ENCODE results near the gene DLGAP4. TPM values are rescaled to one million over a fixed set of nuclear protein-coding genes. Genes with fewer than 3 reads are reported as not detected.
A peak's percentile ranks its signal among the peaks of the same experiment; 100 is the strongest.

Gene DLGAP4
- total and polyA plus RNA-seq, 10 donors, result 12.0 to 60.9 (median 45.9) TPM

DNA sequence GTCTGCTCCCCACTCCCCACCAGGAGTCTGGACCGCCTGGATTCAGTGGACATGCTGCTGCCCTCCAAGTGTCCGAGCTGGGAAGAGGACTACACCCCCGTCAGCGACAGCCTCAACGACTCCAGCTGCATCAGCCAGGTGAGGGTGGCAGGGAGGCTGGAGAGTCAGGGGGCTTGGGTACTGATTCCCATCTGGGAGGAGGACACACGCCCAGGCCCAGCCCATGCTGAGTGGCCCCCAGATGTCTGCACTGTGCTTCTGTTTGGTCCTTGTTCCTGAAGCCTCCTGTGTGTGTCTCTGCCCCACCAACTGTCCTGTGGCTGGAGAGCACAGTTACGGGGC, 133.6 kb downstream of the DLGAP4 start:
- H3K36me3 ChIP-seq, result no peaks in the 10 kb centered on the region
- peaks cover 4 to 18% (median 12%) of the 10 kb centered on the region in 6 donors for H3K4me1 ChIP-seq
- intact Hi-C loops (cut with DNase I; ENCODE audit: low total_unique reads), result loop anchor here (2.0 to 5.0 kb wide), 2 partner anchors 222 to 237 kb away; no protein-coding TSS in a partner anchor
- no peak overlapping the region for H3K27ac ChIP-seq
- peaks cover 0 to 15% (median 0%) of the 10 kb centered on the region in 7 donors for H3K27me3 ChIP-seq (replicated peaks in 1 of 7)
- TF ChIP-seq POLR2AphosphoS5 (IDR thresholded peaks at IDR 0.05), result no peak
- TF ChIP-seq, protein P1, sequence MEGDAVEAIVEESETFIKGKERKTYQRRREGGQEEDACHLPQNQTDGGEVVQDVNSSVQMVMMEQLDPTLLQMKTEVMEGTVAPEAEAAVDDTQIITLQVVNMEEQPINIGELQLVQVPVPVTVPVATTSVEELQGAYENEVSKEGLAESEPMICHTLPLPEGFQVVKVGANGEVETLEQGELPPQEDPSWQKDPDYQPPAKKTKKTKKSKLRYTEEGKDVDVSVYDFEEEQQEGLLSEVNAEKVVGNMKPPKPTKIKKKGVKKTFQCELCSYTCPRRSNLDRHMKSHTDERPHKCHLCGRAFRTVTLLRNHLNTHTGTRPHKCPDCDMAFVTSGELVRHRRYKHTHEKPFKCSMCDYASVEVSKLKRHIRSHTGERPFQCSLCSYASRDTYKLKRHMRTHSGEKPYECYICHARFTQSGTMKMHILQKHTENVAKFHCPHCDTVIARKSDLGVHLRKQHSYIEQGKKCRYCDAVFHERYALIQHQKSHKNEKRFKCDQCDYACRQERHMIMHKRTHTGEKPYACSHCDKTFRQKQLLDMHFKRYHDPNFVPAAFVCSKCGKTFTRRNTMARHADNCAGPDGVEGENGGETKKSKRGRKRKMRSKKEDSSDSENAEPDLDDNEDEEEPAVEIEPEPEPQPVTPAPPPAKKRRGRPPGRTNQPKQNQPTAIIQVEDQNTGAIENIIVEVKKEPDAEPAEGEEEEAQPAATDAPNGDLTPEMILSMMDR (IDR thresholded peaks at IDR 0.05 in 8 of 11, conservative IDR thresholded peaks at IDR 0.05 in 3 of 11), result peak in 6 of 11 experiments; percentile 7 to 62 (median 30)
- H3K9me3 ChIP-seq, result no peaks in the 10 kb centered on the region
- no peak overlapping the region for H3K4me3 ChIP-seq
- 31 to 50% (median 48%) methylated on average over 6 to 7 of the region's 7 CpGs for WGBS, 5 donors
- no peak for DNase-seq

DNA sequence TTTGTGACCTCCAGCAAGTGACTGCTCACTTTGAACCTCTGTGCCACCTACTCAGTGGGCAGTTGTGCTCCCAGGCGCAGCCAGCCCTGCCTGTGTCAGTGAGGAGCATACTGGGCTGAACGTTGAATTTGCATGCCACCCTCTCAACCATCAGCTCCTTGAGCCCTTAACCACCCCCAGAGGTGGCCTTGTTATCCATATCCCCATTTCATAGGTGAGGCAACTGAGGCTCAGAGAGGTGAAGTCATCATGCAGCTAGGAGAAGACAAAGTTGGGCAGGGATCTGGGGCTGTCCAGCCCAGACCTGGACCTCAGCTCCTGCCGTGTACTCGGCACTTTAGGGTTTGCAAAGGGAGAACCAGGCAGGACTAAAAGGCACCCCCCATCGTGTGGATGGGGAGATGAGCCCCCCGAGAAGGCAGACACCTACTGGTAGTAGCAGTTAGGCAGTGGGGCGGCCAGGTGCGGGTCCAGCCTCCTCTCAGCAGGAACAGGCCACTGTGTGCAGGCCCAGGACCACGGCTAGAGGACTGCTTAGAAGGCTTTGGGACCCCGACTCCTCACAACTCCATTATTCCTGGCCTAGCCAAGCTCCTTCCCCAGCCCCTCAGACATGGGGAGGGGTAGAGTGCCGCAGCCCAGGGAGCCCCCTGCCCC, 134.4 kb downstream of the DLGAP4 start:
- TF ChIP-seq, protein P1 (IDR thresholded peaks at IDR 0.05 in 8 of 11, conservative IDR thresholded peaks at IDR 0.05 in 3 of 11), result no peak
- TF ChIP-seq POLR2AphosphoS5 (IDR thresholded peaks at IDR 0.05) (no peak), POLR2A (IDR thresholded peaks at IDR 0.05) (no peak)
- DNase-seq, result no peak
- 79 to 86% (median 81%) methylated on average over 8 to 11 of the region's 11 CpGs for WGBS, 5 donors
- no peak overlapping the region for H3K4me3 ChIP-seq
- no peaks in the 10 kb centered on the region for H3K36me3 ChIP-seq
- peaks cover 4 to 18% (median 12%) of the 10 kb centered on the region in 6 donors for H3K4me1 ChIP-seq
- H3K9me3 ChIP-seq, result no peaks in the 10 kb centered on the region
- peaks cover 0 to 15% (median 0%) of the 10 kb centered on the region in 7 donors for H3K27me3 ChIP-seq (replicated peaks in 1 of 7)
- intact Hi-C loops (cut with DNase I; ENCODE audit: low total_unique reads), result no loop called here
- no peak overlapping the region for H3K27ac ChIP-seq

DNA sequence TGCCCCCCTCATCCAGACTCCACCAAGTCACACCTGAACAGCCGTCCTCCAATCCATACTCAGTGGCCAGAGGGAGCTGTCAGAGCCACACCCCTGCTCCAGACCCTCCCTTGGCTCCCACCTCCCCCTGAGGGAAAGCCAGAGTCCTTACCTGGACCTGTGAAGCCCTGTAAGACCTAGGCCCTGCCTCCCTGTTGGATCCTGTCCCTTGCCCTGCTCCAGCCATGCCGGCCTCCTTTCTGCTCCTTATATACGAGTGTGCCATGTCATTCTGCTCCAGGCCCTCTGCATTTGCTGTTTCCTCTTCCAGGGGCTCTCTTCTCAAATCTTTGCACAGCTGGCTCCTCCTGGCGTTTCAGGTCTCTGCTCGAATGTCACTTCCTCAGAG, 134.9 kb downstream of the DLGAP4 start:
- 33 to 45% (median 35%) methylated on average over 5 of the region's 5 CpGs for WGBS, 5 donors
- peaks cover 0 to 12% (median 0%) of the 10 kb centered on the region in 7 donors for H3K27me3 ChIP-seq (replicated peaks in 1 of 7)
- no peaks in the 10 kb centered on the region for H3K36me3 ChIP-seq
- H3K4me1 ChIP-seq, result peaks cover 4 to 14% (median 8%) of the 10 kb centered on the region in 6 donors
- H3K27ac ChIP-seq, result no peak overlapping the region
- H3K4me3 ChIP-seq, result no peak overlapping the region
- intact Hi-C loops (cut with DNase I; ENCODE audit: low total_unique reads), result no loop called here
- no peaks in the 10 kb centered on the region for H3K9me3 ChIP-seq
- DNase-seq, result no peak
- TF ChIP-seq, protein P1 (IDR thresholded peaks at IDR 0.05 in 8 of 11, conservative IDR thresholded peaks at IDR 0.05 in 3 of 11), result no peak
- TF ChIP-seq POLR2A (IDR thresholded peaks at IDR 0.05) (no peak), POLR2AphosphoS5 (IDR thresholded peaks at IDR 0.05) (no peak)

DNA sequence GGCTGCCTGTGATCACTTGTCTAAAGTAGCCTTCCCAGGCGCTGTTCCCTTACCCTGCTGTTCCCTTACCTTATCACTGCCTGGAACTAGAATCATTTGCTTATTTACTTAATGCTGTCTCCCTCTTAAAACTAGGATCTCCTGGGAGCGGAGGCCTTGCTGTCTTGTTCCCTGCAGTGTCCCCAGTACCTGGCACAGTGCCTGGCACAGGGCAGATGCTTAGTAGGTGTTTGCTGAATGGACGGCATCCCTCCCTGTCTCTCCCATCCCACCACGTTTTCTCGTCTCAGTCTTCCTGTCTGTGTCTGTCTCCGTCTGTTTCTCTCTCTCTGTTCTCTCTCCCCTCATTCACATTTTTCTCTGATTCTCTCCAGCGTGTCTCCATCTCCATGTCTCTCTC, 135.3 kb downstream of the DLGAP4 start:
- Histone ChIP-seq H3K27ac (no peak overlapping the region), H3K4me1 (peaks cover 1 to 10% (median 4%) of the 10 kb centered on the region in 6 donors), H3K4me3 (no peak overlapping the region), H3K9me3 (no peaks in the 10 kb centered on the region), H3K27me3 (replicated peaks in 1 of 7) (peaks cover 0 to 8% (median 0%) of the 10 kb centered on the region in 7 donors), H3K36me3 (no peaks in the 10 kb centered on the region)
- no peak for DNase-seq
- TF ChIP-seq, protein P1 (IDR thresholded peaks at IDR 0.05 in 8 of 11, conservative IDR thresholded peaks at IDR 0.05 in 3 of 11), result no peak
- no peak for TF ChIP-seq POLR2A (IDR thresholded peaks at IDR 0.05)
- TF ChIP-seq POLR2AphosphoS5 (IDR thresholded peaks at IDR 0.05), result no peak
- intact Hi-C loops (cut with DNase I; ENCODE audit: low total_unique reads), result no loop called here
- WGBS, 5 donors, result 80 to 88% (median 82%) methylated on average over 7 of the region's 7 CpGs
